GM20000 (cell line): Measurements from ENCODE around the gene SIK2.

ENCODE experiments used
- DNase-seq: peaks from one replicate; pipeline ENCODE4 v3.0.0; 2012; ENCODE audit warnings: low spot score
- CTCF ChIP-seq: IDR thresholded peaks from 2 replicates; pipeline ENCODE4 v1.5.1; 2012; ENCODE audit warnings: mild to moderate bottlenecking, control low read depth; ENCODE audit errors: extremely low read depth, missing control alignments

The SIK2 gene

GRCh38 chr11:111659201-111660115 is 57.2 kb downstream of the SIK2 start:
- TF ChIP-seq CTCF, result no peak
- DNase-seq, result no peak

GRCh38 chr11:111660822-111661221 is 58.6 kb downstream of the SIK2 start:
- DNase-seq, result no peak
- no peak for TF ChIP-seq CTCF

- no peak for DNase-seq
- no peak for TF ChIP-seq CTCF
Measured at GRCh38 chr11:111663820-111664219, 61.6 kb downstream of the SIK2 start.

- TF ChIP-seq CTCF, result no peak
- DNase-seq, result peak; percentile 8
Measured at GRCh38 chr11:111665777-111666176, 63.5 kb downstream of the SIK2 start.

GRCh38 chr11:111668980-111669379 is 66.7 kb downstream of the SIK2 start:
- no peak for TF ChIP-seq CTCF
- no peak for DNase-seq

GRCh38 chr11:111671383-111671782 is 69.1 kb downstream of the SIK2 start:
- DNase-seq, result no peak
- TF ChIP-seq CTCF, result no peak

GRCh38 chr11:111672949-111673348 is 70.7 kb downstream of the SIK2 start:
- DNase-seq, result no peak
- TF ChIP-seq CTCF, result no peak
